ENCODE data around the gene ISG15.
A peak's percentile ranks its signal among the peaks of the same experiment; 100 is the strongest.
"Not testable (repeated sequence)": the region's sequence is repeated elsewhere in the genome, so short reads cannot be mapped to it uniquely, and the experiment has no call there.

ISG15 gene

GRCh38 chr1:1026599-1027413 is 13.5 kb downstream of the ISG15 start:
- DNase-seq (ENCODE audit: low read depth in 3 of 3, low spot score in 1 of 3): no peak

- DNase-seq (ENCODE audit: low read depth in 3 of 3, low spot score in 1 of 3): no peak
Observed at GRCh38 chr1:1027791-1028190, 14.5 kb downstream of the ISG15 start.

GRCh38 chr1:1030867-1031658 is 17.8 kb downstream of the ISG15 start:
- not testable (repeated sequence) for DNase-seq (ENCODE audit: low read depth in 3 of 3, low spot score in 1 of 3)

GRCh38 chr1:1031659-1032235 is 18.4 kb downstream of the ISG15 start:
- no peak for DNase-seq (ENCODE audit: low read depth in 3 of 3, low spot score in 1 of 3)

- no peak for DNase-seq (ENCODE audit: low read depth in 3 of 3, low spot score in 1 of 3)
Observed at GRCh38 chr1:1032424-1032823, 19.1 kb downstream of the ISG15 start.

- DNase-seq (ENCODE audit: low read depth in 3 of 3, low spot score in 1 of 3): peak; percentile 60 to 82 (median 65)
Observed at GRCh38 chr1:1033009-1033587, 19.8 kb downstream of the ISG15 start.

GRCh38 chr1:1033731-1034438 is 20.6 kb downstream of the ISG15 start:
- DNase-seq (ENCODE audit: low read depth in 3 of 3, low spot score in 1 of 3): no peak

GRCh38 chr1:1034439-1034781 is 21.1 kb downstream of the ISG15 start:
- DNase-seq (ENCODE audit: low read depth in 3 of 3, low spot score in 1 of 3): no peak

GRCh38 chr1:1035291-1035943 is 22.1 kb downstream of the ISG15 start:
- DNase-seq (ENCODE audit: low read depth in 3 of 3, low spot score in 1 of 3): no peak

GRCh38 chr1:1037366-1038327 is 24.4 kb downstream of the ISG15 start:
- no peak for DNase-seq (ENCODE audit: low read depth in 3 of 3, low spot score in 1 of 3)

GRCh38 chr1:1038694-1039093 is 25.4 kb downstream of the ISG15 start:
- DNase-seq (ENCODE audit: low read depth in 3 of 3, low spot score in 1 of 3): no peak

GRCh38 chr1:1039145-1039910 is 26.0 kb downstream of the ISG15 start:
- no peak for DNase-seq (ENCODE audit: low read depth in 3 of 3, low spot score in 1 of 3)

- DNase-seq (ENCODE audit: low read depth in 3 of 3, low spot score in 1 of 3): peak; percentile 56 to 64 (median 57)
Observed at GRCh38 chr1:1040004-1040991, 27.0 kb downstream of the ISG15 start.

GRCh38 chr1:1041092-1041523 is 27.8 kb downstream of the ISG15 start:
- DNase-seq (ENCODE audit: low read depth in 3 of 3, low spot score in 1 of 3): no peak

GRCh38 chr1:1041873-1042272 is 28.6 kb downstream of the ISG15 start:
- DNase-seq (ENCODE audit: low read depth in 3 of 3, low spot score in 1 of 3): no peak

- no peak for DNase-seq (ENCODE audit: low read depth in 3 of 3, low spot score in 1 of 3)
Observed at GRCh38 chr1:1042835-1043234, 29.5 kb downstream of the ISG15 start.

GRCh38 chr1:1043411-1043810 is 30.1 kb downstream of the ISG15 start:
- no peak for DNase-seq (ENCODE audit: low read depth in 3 of 3, low spot score in 1 of 3)
